MCF 10A (cell line): ENCODE results near the gene DLG2. TPM values are rescaled to one million over a fixed set of nuclear protein-coding genes. Genes with fewer than 3 reads are reported as not detected.

Experiments
- BruUV-seq: library from RNA; stranded (reverse); fragments of 400-500 nt; replicated peaks from 2 replicates; lab custom pipeline; 2021; lab: Mats Ljungman, UMichigan
- CTCF ChIA-PET: fragments of 300-600 bp; sonication (Branson Sonifier 250); formaldehyde crosslinking; extraction: SDS; loops from one replicate; lab custom pipeline; 2021; ENCODE audit warnings: antibody characterized with exemption, inconsistent platforms; lab: Yijun Ruan, JAX
- POLR2A ChIA-PET: fragments of 300-600, 350-650 bp; sonication (Branson Sonifier 250); formaldehyde crosslinking; extraction: SDS; loops from one replicate; lab custom pipeline; 2020; ENCODE audit warnings: antibody characterized with exemption, inconsistent platforms; lab: Yijun Ruan, JAX
- DNase-seq: peaks from one replicate; pipeline ENCODE4 v3.0.0-alpha.2; 2018; ENCODE audit not compliant: unreplicated experiment
- H3K27ac Mint-ChIP-seq: one replicate; pipeline ENCODE4 v1.8.0; 2022; ENCODE audit warnings: mild to moderate bottlenecking, low read depth, mixed read lengths; ENCODE audit not compliant: unreplicated experiment
- H3K27me3 Mint-ChIP-seq: one replicate; pipeline ENCODE4 v1.8.0; 2022; ENCODE audit warnings: mixed read lengths; ENCODE audit not compliant: insufficient read depth, unreplicated experiment
- H3K36me3 Mint-ChIP-seq: one replicate; pipeline ENCODE4 v1.8.0; 2022; ENCODE audit warnings: mild to moderate bottlenecking, moderate library complexity, mixed read lengths; ENCODE audit not compliant: insufficient read depth, unreplicated experiment
- H3K4me1 Mint-ChIP-seq: one replicate; pipeline ENCODE4 v1.8.0; 2022; ENCODE audit warnings: mixed read lengths; ENCODE audit not compliant: insufficient read depth, unreplicated experiment
- H3K4me3 Mint-ChIP-seq: one replicate; pipeline ENCODE4 v1.8.0; 2022; ENCODE audit warnings: mild to moderate bottlenecking, moderate library complexity, mixed read lengths; ENCODE audit not compliant: unreplicated experiment
- H3K9me3 Mint-ChIP-seq: one replicate; pipeline ENCODE4 v1.8.0; 2022; ENCODE audit warnings: mixed read lengths; ENCODE audit not compliant: unreplicated experiment
- intact Hi-C: fragments of 100-400 bp; cut with micrococcal nuclease; formaldehyde crosslinking; loops from 2 replicates; pipeline ENCODE4 v1.14.1; 2022
- total RNA-seq: library from RNA; stranded (reverse); gene quantifications from 2 replicates; pipeline ENCODE4 v1.2.3, GENCODE V29; 2022
- TF ChIP-seq, protein P1 (sequence below): fragments of 200-600 bp; IDR thresholded peaks from one replicate; pipeline ENCODE4 v1.8.0; 2022; ENCODE audit warnings: antibody characterized with exemption, mild to moderate bottlenecking; ENCODE audit not compliant: unreplicated experiment

DLG2 gene
- total RNA-seq, 1 experiment from 2014 or later = 0.26 TPM

DNA sequence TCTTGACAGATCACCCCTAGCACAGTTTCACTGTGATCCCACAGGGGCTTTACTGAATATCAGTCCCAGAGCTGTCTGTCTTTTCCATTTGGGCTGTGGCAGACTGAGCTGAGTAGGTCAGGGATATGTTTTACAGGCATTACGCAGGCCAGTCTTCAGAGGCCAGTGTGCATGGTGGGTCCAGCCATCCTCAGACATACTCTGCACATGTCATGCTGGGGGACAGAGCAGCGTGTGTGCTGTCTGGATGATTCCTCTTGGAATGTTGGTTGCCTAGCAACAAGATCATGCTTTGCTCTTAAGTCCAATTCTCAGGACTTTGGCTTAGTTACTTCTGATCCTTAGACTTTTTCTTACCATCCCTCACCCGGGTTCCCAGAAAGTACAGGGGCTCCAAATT, 736.5 kb downstream of the DLG2 start:
- no peaks in the 10 kb centered on the region for H3K9me3 Mint-ChIP-seq
- H3K27me3 Mint-ChIP-seq = peaks cover 36% of the 10 kb centered on the region
- intact Hi-C loops = no loop called here
- no peak overlapping the region for H3K27ac Mint-ChIP-seq
- no peaks in the 10 kb centered on the region for H3K4me1 Mint-ChIP-seq
- ChIA-PET CTCF (no interaction called here), POLR2A (no interaction called here)
- H3K4me3 Mint-ChIP-seq = no peak overlapping the region
- TF ChIP-seq, protein P1, sequence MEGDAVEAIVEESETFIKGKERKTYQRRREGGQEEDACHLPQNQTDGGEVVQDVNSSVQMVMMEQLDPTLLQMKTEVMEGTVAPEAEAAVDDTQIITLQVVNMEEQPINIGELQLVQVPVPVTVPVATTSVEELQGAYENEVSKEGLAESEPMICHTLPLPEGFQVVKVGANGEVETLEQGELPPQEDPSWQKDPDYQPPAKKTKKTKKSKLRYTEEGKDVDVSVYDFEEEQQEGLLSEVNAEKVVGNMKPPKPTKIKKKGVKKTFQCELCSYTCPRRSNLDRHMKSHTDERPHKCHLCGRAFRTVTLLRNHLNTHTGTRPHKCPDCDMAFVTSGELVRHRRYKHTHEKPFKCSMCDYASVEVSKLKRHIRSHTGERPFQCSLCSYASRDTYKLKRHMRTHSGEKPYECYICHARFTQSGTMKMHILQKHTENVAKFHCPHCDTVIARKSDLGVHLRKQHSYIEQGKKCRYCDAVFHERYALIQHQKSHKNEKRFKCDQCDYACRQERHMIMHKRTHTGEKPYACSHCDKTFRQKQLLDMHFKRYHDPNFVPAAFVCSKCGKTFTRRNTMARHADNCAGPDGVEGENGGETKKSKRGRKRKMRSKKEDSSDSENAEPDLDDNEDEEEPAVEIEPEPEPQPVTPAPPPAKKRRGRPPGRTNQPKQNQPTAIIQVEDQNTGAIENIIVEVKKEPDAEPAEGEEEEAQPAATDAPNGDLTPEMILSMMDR = no peak
- no peaks in the 10 kb centered on the region for H3K36me3 Mint-ChIP-seq
- no peak for DNase-seq
- BruUV-seq = no TSS peak

DNA sequence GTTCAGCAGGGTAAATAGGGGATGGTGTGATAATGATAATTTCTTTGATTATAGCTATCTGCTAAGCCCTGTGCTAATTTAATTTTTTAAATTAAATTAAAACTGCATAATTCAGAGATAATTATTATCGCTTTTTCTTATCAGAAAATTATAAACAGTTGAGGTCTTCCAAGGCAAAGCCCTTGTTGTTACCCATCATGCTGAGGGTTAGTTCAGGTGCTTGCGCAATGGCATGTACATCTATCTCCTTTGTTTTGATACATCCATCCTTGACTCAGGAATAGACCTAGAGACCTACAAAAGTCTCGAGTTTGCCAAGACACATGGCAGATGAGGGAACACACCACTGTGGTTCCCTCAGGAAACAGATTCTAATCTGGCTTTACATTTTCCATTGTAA, 737.6 kb downstream of the DLG2 start:
- Mint-ChIP-seq H3K27ac (no peak overlapping the region), H3K9me3 (no peaks in the 10 kb centered on the region), H3K4me3 (no peak overlapping the region), H3K36me3 (no peaks in the 10 kb centered on the region), H3K27me3 (peaks cover 31% of the 10 kb centered on the region), H3K4me1 (no peaks in the 10 kb centered on the region)
- intact Hi-C loops = no loop called here
- TF ChIP-seq, protein P1 = no peak
- ChIA-PET CTCF (interaction anchor here (0.6 kb wide), 1 partner anchor 449 kb away, joined by 3 read pairs; no protein-coding TSS in a partner anchor), POLR2A (interaction anchor here (0.6 kb wide), 1 partner anchor 27 kb away, joined by 3 read pairs; no protein-coding TSS in a partner anchor)
- BruUV-seq = no TSS peak
- DNase-seq = no peak

DNA sequence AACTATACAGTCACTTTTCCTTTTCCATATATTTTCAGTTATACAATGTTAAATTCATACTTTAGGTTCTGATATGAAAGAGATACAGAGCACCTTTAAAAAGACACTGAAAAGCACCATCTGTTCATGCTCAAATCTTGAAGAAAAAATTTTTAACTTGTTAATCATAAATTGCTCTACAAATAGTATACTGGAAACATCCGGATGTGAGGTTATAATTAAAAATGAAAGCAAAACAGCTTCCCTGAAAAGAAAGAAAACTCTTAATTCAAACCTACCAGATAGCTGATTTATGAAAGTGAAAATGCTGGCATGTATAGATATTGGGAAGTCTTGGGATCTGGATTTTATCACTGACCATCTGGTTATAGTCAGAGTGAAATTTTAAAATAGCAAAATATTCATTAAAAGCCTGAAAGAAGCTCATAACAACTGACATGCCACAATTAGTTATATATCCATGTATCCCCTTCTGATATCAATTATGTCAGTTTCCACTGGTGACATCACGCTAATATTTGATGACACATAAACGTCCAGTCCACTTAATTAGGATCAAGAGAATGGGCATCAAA, 740.0 kb downstream of the DLG2 start:
- CTCF ChIA-PET = no interaction called here
- DNase-seq = no peak
- intact Hi-C loops = no loop called here
- H3K27me3 Mint-ChIP-seq = peaks cover 18% of the 10 kb centered on the region
- H3K36me3 Mint-ChIP-seq = no peaks in the 10 kb centered on the region
- no peaks in the 10 kb centered on the region for H3K4me1 Mint-ChIP-seq
- no TSS peak for BruUV-seq
- no peaks in the 10 kb centered on the region for H3K9me3 Mint-ChIP-seq
- no peak overlapping the region for H3K4me3 Mint-ChIP-seq
- no peak overlapping the region for H3K27ac Mint-ChIP-seq
- TF ChIP-seq, protein P1 = no peak
- POLR2A ChIA-PET = no interaction called here

DNA sequence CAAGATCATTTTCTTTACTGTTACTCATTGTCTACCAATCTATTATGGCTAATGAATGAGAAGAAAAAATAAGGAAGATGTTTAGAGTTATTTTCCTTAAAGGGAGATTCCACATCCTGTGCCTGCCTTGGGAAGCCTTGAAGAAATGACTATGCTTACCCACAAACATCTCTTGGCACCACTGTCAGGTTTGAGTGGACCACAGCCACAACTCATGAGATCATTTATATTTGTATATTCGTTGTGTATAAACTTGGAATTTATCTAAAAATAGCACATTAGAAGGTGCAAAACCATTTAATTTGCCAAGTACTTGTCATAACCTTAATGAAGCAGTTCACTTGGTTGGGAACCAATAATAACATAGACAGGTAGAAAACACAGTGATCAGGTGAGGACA, 740.8 kb downstream of the DLG2 start:
- intact Hi-C loops = no loop called here
- CTCF ChIA-PET = no interaction called here
- peaks cover 22% of the 10 kb centered on the region for H3K27me3 Mint-ChIP-seq
- TF ChIP-seq, protein P1 = no peak
- no peak overlapping the region for H3K27ac Mint-ChIP-seq
- H3K4me1 Mint-ChIP-seq = no peaks in the 10 kb centered on the region
- POLR2A ChIA-PET = no interaction called here
- no peak for DNase-seq
- BruUV-seq = no TSS peak
- no peaks in the 10 kb centered on the region for H3K9me3 Mint-ChIP-seq
- no peak overlapping the region for H3K4me3 Mint-ChIP-seq
- no peaks in the 10 kb centered on the region for H3K36me3 Mint-ChIP-seq
